ENCODE results near the gene CDK8.

The CDK8 gene

GRCh38 chr13:26401069-26401468 is 147.1 kb downstream of the CDK8 start:
- no peaks in the 10 kb centered on the region for H3K27me3 ChIP-seq (ENCODE audit: insufficient read depth, low read length)
- H3K9ac ChIP-seq (ENCODE audit: low read length): no peak overlapping the region
- H3K4me1 ChIP-seq (ENCODE audit: insufficient read depth, low read length, severe bottlenecking): no peaks in the 10 kb centered on the region
- no peaks in the 10 kb centered on the region for H4K20me1 ChIP-seq (ENCODE audit: insufficient read depth, low read length)
- no peak overlapping the region for H3K4me3 ChIP-seq (ENCODE audit: low read depth, low read length, poor library complexity, severe bottlenecking)
- no peak for TF ChIP-seq EZH2 (IDR thresholded peaks at IDR 0.05; ENCODE audit: borderline replicate concordance, low read length)
- no peak for TF ChIP-seq CTCF (IDR thresholded peaks at IDR 0.05; ENCODE audit: low read length)
- no peak overlapping the region for H2AFZ ChIP-seq (ENCODE audit: low read length)
- H3K27ac ChIP-seq (ENCODE audit: low read depth, low read length, poor library complexity, severe bottlenecking): no peak overlapping the region
- no peaks in the 10 kb centered on the region for H3K9me3 ChIP-seq (ENCODE audit: low read length)
- peaks cover 8% of the 10 kb centered on the region; the same call in 1 of the 2 replicates for H3K36me3 ChIP-seq (ENCODE audit: insufficient read depth, low read length)
- H3K4me2 ChIP-seq (ENCODE audit: low read length): no peak overlapping the region
- peaks cover 6% of the 10 kb centered on the region; the same call in 1 of the 2 replicates for H3F3A ChIP-seq (ENCODE audit: insufficient read depth, low read length)
- no peaks in the 10 kb centered on the region for H3K79me2 ChIP-seq (ENCODE audit: insufficient read depth, low read length)
- no peaks in the 10 kb centered on the region for H3K9me2 ChIP-seq (ENCODE audit: low read depth, low read length)

DNA sequence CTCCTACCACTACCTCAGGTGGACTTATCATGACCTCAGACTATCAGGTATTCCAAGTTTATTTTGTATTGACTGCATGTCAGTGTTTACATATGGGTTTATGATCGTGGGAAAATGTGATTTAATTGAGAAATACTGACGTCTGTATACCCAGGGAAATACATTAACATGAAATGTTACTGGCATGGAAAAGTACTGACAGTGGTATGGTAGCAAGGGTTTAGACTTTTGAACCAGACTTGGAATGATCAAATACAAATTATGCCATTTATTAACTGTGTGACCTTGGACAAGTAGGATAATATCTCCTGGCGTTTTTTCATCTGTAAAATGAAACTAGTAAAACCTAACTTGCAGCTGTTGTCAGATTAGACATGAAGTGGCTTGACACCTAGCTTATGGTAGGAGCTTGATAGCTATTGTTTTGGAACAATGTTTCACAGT is 147.7 kb downstream of the CDK8 start:
- H3K27ac ChIP-seq (ENCODE audit: low read depth, low read length, poor library complexity, severe bottlenecking): no peak overlapping the region
- H4K20me1 ChIP-seq (ENCODE audit: insufficient read depth, low read length): no peaks in the 10 kb centered on the region
- H3K4me1 ChIP-seq (ENCODE audit: insufficient read depth, low read length, severe bottlenecking): no peaks in the 10 kb centered on the region
- no peaks in the 10 kb centered on the region for H3K9me3 ChIP-seq (ENCODE audit: low read length)
- TF ChIP-seq CTCF (IDR thresholded peaks at IDR 0.05; ENCODE audit: low read length): no peak
- no peak for TF ChIP-seq EZH2 (IDR thresholded peaks at IDR 0.05; ENCODE audit: borderline replicate concordance, low read length)
- H3F3A ChIP-seq (ENCODE audit: insufficient read depth, low read length): peaks cover 4% of the 10 kb centered on the region; the same call in 1 of the 2 replicates
- H3K4me3 ChIP-seq (ENCODE audit: low read depth, low read length, poor library complexity, severe bottlenecking): no peak overlapping the region
- no peaks in the 10 kb centered on the region for H3K27me3 ChIP-seq (ENCODE audit: insufficient read depth, low read length)
- no peak overlapping the region for H3K4me2 ChIP-seq (ENCODE audit: low read length)
- no peaks in the 10 kb centered on the region for H3K79me2 ChIP-seq (ENCODE audit: insufficient read depth, low read length)
- no peak overlapping the region for H3K9ac ChIP-seq (ENCODE audit: low read length)
- H3K36me3 ChIP-seq (ENCODE audit: insufficient read depth, low read length): peaks cover 8% of the 10 kb centered on the region; the same call in 1 of the 2 replicates
- no peak overlapping the region for H2AFZ ChIP-seq (ENCODE audit: low read length)
- no peaks in the 10 kb centered on the region for H3K9me2 ChIP-seq (ENCODE audit: low read depth, low read length)

DNA sequence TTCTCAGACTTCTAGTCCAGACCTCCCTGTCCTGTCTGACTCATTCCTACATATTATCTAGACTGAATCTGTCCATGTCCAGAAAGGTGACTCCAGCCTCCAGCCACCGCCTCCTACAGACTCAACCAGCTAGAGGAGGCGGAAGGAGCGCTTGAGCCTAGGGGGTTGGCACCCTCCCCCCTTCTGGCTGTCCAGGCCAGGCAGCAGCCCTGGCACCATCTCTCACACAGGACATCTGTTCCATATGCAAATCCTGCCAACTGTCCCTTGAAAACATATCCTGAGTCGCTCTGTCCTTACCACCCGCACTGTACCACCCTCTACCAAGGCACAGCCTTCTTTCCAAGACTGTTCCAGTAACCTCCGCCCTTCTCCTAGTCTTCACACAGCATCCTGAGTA is 152.9 kb downstream of the CDK8 start:
- Histone ChIP-seq H3K27ac (ENCODE audit: low read depth, low read length, poor library complexity, severe bottlenecking) (no peak overlapping the region), H3K27me3 (ENCODE audit: insufficient read depth, low read length) (no peaks in the 10 kb centered on the region), H2AFZ (ENCODE audit: low read length) (no peak overlapping the region), H3K9me2 (ENCODE audit: low read depth, low read length) (no peaks in the 10 kb centered on the region), H3K36me3 (ENCODE audit: insufficient read depth, low read length) (peaks cover 4% of the 10 kb centered on the region; the same call in 1 of the 2 replicates), H3K4me1 (ENCODE audit: insufficient read depth, low read length, severe bottlenecking) (no peaks in the 10 kb centered on the region), H3K4me2 (ENCODE audit: low read length) (no peak overlapping the region), H3K79me2 (ENCODE audit: insufficient read depth, low read length) (no peaks in the 10 kb centered on the region), H3F3A (ENCODE audit: insufficient read depth, low read length) (no peaks in the 10 kb centered on the region), H3K9me3 (ENCODE audit: low read length) (no peaks in the 10 kb centered on the region), H4K20me1 (ENCODE audit: insufficient read depth, low read length) (no peaks in the 10 kb centered on the region), H3K4me3 (ENCODE audit: low read depth, low read length, poor library complexity, severe bottlenecking) (no peak overlapping the region), H3K9ac (ENCODE audit: low read length) (no peak overlapping the region)
- TF ChIP-seq EZH2 (IDR thresholded peaks at IDR 0.05; ENCODE audit: borderline replicate concordance, low read length) (no peak), CTCF (IDR thresholded peaks at IDR 0.05; ENCODE audit: low read length) (no peak)
